ENCODE results near the gene TMEM219.

The TMEM219 gene

GRCh38 chr16:29994600-29995323, 32.9 kb downstream of the TMEM219 start:
- DNase-seq (ENCODE audit: low read depth, low spot score), result peak; percentile 44

DNA sequence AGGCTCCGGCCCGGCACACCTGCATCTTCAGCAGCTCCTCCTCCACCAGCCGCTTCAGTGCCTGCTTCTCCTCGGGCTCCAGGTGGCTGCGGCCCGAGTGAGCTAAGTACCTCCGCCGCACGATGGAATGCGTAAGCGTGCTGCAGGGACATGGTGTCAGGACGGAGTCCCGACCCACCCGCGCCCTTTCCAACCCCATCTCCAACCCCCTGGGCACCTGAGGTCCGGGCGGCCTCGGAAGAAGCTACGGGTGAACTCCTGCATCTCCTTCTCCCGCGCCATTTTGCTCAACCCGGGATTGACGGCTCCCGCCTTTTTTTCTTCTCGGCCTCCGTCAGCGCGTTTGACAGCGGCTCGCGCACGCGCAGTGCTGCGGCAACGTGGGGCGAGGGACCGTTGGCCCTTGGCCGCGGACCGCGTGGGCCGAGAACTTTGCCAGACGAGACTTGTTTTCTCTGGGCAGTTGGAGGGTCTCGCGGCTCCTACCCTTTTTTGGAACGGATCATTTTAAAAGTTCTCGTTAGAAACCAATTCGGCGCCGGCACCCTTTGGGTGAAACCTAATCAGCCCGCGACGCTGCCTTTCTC, 33.5 kb downstream of the TMEM219 start, which contains the start of gene HIRIP3:
Gene HIRIP3 (minus strand): TSS at position 294 of the 587 bp plus-strand sequence. CDS start 12 bp downstream, at position 282.
- peak; percentile 66 for DNase-seq (ENCODE audit: low read depth, low spot score)

DNA sequence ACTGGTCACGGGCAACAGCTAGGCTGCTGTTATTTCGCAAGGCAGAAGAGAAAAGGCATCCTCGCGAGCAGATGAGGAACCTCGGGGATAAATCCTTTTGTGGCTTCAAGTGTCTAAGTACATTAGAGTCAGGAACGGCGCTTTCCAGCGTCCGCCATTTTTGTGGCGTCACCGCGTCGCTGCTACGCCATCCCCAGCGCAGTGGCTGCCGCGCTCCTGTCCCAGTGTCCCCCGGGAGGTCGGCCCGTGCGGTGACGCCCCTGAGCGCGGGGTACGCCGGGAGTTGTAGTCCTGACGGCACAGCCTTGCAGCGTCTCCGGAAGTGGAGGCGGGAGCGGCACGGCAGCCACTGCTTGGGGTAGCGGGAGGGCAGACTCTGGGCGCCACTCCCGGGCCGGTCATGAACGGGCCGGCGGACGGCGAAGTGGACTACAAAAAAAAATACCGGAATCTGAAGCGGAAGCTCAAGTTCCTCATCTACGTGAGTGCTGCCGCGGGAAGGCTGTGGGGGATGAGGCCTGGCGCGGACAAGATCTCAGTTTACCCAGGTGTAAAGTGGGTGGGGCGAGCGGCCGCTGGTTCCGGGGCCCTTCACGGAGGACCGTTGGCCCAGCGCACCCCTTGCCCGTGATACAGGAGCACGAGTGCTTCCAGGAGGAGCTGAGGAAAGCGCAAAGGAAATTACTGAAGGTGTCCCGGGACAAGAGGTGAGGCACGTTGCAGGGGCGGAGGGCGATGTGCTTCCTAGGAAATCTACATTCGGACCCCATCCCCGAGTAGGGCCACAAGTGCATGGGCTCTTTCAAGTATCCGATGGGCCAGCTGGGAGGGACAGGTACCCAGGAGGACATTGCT, 34.3 kb downstream of the TMEM219 start, which contains the start of gene INO80E:
Gene INO80E (plus strand): TSS at position 331 of the 855 bp plus-strand sequence. CDS start 70 bp downstream, at position 401.
- peak; percentile 98 for DNase-seq (ENCODE audit: low read depth, low spot score)

GRCh38 chr16:29996766-29997250, 34.9 kb downstream of the TMEM219 start:
- no peak for DNase-seq (ENCODE audit: low read depth, low spot score)

DNA sequence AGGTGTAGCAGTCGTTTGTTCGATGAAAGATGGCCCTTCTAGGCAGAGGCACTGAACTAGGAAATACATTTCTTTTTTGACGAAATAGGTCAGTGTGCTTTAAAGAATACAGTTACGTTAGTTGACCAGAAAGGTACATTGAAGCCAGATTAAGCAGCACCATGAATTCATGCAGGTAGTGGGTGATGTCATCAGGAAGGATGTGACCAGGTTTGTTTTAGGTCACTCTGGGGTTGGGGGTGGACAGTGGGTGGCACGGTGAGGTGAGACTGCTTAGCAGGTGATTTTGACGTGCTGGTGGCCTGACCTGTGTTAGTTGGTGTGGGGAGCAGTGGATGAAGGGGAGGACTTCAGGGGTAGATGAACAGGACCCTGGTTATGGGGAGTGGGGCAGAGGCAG, 37.7 kb downstream of the TMEM219 start:
- no peak for DNase-seq (ENCODE audit: low read depth, low spot score)

DNA sequence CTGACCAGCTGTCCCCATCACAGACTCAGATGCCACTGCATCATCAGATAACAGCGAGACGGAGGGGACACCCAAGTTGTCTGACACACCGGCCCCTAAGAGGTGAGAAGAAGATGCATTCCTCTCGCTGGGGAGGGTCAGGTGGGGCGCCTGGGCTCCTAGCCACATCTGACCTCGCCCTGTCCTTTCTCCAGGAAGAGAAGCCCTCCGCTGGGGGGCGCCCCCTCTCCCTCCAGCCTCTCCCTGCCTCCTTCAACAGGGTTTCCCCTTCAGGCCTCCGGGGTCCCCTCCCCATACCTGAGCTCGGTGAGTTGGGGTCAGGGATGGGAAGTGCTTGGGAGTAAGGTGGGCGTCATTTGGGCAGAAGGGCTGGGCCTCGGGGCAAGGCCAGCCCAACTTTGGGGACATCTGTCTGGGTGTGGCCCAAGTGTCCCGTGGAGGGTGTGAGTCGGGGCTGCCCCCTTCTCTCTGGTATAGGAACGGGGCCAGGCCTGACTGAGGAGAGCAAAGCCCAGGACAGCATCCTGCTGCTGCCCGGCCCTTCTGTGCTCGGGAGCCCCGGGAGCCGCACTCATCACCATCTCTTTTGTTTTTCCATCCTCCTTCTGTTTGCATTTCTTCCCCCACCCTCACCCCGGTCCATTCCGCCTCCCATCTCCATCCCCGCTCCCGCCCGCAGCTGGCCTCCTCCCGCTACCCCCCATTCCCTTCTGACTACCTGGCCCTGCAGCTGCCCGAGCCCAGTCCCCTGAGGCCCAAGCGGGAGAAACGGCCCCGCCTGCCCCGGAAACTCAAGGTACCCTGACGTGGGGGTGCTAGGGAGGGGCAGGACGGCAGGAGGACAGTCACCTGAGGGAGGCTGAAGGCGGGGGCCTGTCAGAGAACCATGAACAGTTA, 39.1 kb downstream of the TMEM219 start:
- no peak for DNase-seq (ENCODE audit: low read depth, low spot score)

DNA sequence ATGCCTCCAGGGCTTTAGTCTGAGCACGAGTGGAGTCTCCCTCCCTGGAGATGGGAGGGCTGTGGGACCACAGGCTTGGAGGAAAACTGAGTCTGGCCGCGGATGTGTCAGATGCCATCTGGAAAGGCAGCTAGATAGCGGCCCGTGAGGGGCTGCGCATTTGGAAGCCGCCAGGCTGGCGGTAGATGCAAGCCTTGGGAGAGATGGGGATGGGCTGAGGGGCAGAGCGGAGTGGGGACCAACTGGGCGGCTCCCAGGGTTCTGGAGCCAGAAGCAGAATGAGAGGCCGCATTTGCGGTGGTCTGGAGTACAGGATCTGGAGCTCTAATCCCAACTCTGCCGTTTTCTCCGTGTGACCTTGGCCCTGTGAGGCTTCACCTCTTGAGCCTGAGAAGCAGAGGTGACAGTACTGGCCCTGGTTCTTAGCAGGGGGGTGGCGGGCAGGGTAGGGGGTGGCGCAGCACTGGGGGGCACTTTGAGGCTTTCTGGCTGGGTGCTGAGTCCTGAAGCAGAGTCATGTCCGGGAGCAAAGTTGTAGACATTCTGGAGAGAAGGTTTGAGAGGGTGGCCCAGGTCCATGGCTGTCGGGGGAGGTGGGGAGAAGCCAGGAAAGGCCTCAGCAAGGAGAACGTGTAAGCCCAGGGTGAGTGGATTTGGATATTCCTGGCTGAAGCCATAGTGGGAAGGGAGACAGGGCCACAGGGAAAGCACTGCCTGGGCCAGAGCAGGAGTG, 40.9 kb downstream of the TMEM219 start:
- no peak for DNase-seq (ENCODE audit: low read depth, low spot score)

GRCh38 chr16:30003670-30004423, 42.0 kb downstream of the TMEM219 start:
- DNase-seq (ENCODE audit: low read depth, low spot score), result no peak

DNA sequence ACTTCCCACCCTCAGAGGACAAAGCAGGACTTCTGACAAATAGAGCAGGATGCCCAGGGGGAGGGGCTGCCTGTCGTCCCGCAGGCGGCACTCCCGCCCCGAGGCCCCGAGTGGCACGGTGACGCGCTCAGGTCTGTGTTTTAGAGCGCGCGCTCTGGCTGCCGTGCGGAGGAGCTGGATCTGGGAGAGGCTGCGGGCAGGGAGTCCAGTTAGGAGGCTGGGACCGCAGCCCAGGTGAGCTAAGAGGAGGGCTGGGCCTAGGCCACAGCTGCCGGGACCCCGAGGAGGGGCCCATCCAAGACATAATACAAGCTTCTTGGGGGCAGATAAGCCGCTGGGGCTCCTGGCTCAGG, 42.5 kb downstream of the TMEM219 start:
- DNase-seq (ENCODE audit: low read depth, low spot score), result no peak

GRCh38 chr16:30004811-30005242, 42.9 kb downstream of the TMEM219 start:
- no peak for DNase-seq (ENCODE audit: low read depth, low spot score)

- no peak for DNase-seq (ENCODE audit: low read depth, low spot score)
Measured at GRCh38 chr16:30005341-30006094, 43.6 kb downstream of the TMEM219 start.

GRCh38 chr16:30006095-30006473, 44.2 kb downstream of the TMEM219 start:
- no peak for DNase-seq (ENCODE audit: low read depth, low spot score)

DNA sequence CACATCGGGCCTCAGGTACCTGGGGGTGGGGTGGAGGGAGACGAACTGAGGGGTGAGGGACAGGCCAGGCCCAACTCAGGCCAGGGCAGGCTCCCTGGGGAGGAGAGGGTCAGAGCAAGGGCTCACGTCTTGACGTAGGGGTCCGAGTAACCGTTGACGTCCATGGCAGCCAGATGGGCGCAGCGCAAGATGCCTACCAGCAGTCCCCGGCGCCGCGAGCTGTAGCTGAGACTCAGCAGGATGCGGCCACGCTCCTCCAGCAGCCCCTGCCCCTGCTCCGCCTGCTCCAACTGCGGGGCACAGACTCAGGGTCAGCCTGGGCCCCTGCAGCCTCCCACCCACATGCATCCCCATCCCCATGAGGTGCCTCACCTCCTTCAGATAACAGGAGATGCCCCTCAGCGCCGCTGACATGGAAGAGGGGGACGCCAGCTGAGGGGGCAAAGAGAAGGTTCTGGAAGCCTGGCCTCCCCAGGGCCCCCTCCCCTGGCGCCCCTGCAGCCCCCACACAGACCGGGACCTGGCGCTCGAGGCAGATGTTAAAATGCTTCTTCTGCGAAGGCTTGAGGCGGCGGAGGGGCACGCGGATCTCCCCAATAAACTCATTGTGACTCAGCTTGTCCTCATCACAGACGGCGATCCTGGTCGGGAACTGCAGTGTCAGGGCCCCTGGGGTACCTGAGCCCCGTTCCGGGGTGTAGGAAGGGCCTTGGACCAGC, 44.9 kb downstream of the TMEM219 start:
- DNase-seq (ENCODE audit: low read depth, low spot score), result no peak

GRCh38 chr16:30007378-30007895, 45.6 kb downstream of the TMEM219 start:
- DNase-seq (ENCODE audit: low read depth, low spot score), result no peak

GRCh38 chr16:30009085-30009862, 47.4 kb downstream of the TMEM219 start:
- no peak for DNase-seq (ENCODE audit: low read depth, low spot score)

DNA sequence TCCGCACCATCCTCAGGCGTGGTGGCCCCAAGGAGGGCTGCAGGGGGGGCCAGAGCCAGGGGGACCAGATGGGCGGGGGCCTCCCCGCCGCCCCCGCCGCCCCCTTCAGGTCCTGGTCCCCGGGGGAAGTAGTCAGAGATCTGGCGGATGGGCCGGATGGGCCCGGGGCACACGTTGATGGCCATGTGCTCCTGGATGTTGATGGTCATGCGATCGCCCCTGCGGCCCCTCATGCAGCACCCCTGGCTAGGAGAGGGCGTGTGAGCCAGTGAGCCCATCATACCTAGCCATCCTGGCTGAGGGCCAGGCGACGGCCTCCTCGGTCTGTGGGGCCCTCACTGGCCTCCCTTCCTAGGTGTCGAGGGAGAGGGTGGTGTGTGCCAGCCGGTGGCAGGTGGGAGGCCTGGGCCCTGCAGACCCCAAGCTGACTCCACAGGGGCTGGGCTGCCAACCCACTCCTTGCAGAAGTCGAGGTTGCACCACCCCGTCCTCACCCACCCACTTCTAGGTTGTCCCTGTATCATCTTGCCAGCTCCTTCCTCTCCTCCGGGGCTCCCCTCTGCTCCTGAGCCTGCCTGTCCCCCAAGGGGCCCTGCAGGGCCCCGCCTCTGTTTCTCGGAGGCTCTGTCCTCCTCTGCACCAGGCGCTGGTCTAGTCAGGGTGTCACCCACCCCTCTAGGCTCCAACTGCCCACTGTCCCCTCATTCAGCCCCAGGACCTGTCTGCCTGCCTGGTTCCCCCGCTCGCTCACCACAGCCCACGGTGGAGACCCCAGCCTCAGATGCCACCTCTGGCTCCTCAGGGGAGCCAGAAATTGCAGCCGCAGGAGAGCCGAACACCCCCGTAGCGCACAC, 48.3 kb downstream of the TMEM219 start:
- DNase-seq (ENCODE audit: low read depth, low spot score), result no peak

Measured in activated naive CD8-positive, alpha-beta T cell treated with anti-CD3 and anti-CD28 coated beads, Interleukin-2, amount 50 U/mL, for 16 hours (primary cell).